ENCODE results near the gene TAS2R60. TPM values are rescaled to one million over a fixed set of nuclear protein-coding genes. Genes with fewer than 3 reads are reported as not detected.
"Not testable (repeated sequence)": the region's sequence is repeated elsewhere in the genome, so short reads cannot be mapped to it uniquely, and the experiment has no call there.

The TAS2R60 gene
- total RNA-seq, 1 donor from 2014 or later = not detected

- no peaks in the 10 kb centered on the region for H3K36me3 Mint-ChIP-seq (ENCODE audit: low read depth, unreplicated experiment)
- no peak overlapping the region for H3K9ac ChIP-seq (ENCODE audit: low read length)
These were observed 41.8 kb downstream of the TAS2R60 start for GRCh38 chr7:143485094-143485493.

GRCh38 chr7:143485500-143485899, 42.2 kb downstream of the TAS2R60 start:
- Histone ChIP-seq H3K79me2 (ENCODE audit: insufficient read depth, low read length) (no peaks in the 10 kb centered on the region), H3K9me3 (ENCODE audit: insufficient read depth, low read depth, low read length) (no peaks in the 10 kb centered on the region), H3K36me3 (ENCODE audit: insufficient read depth, low read length) (no peaks in the 10 kb centered on the region), H3K4me1 (ENCODE audit: insufficient read depth, low read length) (no peaks in the 10 kb centered on the region), H3K27me3 (ENCODE audit: insufficient read depth, low read length) (no peaks in the 10 kb centered on the region), H3K4me3 (ENCODE audit: insufficient read depth, low read depth, low read length) (no peak overlapping the region), H3K27ac (ENCODE audit: low read depth, low read length) (no peak overlapping the region), H2AFZ (ENCODE audit: low read depth, low read length) (no peak overlapping the region), H4K20me1 (ENCODE audit: insufficient read depth, low read length) (no peaks in the 10 kb centered on the region), H3K9ac (ENCODE audit: low read length) (no peak overlapping the region), H3K4me2 (ENCODE audit: low read length) (no peak overlapping the region)
- H3K27me3 Mint-ChIP-seq (ENCODE audit: low read depth, unreplicated experiment) = no peaks in the 10 kb centered on the region
- peak; percentile 58 for DNase-seq (ENCODE audit: low read depth)
- no peak for TF ChIP-seq EZH2 (IDR thresholded peaks at IDR 0.05; ENCODE audit: insufficient read depth, low read length)
- TF ChIP-seq, protein P1, sequence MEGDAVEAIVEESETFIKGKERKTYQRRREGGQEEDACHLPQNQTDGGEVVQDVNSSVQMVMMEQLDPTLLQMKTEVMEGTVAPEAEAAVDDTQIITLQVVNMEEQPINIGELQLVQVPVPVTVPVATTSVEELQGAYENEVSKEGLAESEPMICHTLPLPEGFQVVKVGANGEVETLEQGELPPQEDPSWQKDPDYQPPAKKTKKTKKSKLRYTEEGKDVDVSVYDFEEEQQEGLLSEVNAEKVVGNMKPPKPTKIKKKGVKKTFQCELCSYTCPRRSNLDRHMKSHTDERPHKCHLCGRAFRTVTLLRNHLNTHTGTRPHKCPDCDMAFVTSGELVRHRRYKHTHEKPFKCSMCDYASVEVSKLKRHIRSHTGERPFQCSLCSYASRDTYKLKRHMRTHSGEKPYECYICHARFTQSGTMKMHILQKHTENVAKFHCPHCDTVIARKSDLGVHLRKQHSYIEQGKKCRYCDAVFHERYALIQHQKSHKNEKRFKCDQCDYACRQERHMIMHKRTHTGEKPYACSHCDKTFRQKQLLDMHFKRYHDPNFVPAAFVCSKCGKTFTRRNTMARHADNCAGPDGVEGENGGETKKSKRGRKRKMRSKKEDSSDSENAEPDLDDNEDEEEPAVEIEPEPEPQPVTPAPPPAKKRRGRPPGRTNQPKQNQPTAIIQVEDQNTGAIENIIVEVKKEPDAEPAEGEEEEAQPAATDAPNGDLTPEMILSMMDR (IDR thresholded peaks at IDR 0.05; ENCODE audit: insufficient read depth, low read depth, low read length) = no peak
- FAIRE-seq = no peak
- no peaks in the 10 kb centered on the region for H3K4me1 Mint-ChIP-seq (ENCODE audit: low read depth, unreplicated experiment)
- no peak overlapping the region for H3K27ac Mint-ChIP-seq (ENCODE audit: unreplicated experiment)
- H3K9me3 Mint-ChIP-seq (ENCODE audit: unreplicated experiment) = no peaks in the 10 kb centered on the region
- no peak overlapping the region for H3K4me3 Mint-ChIP-seq (ENCODE audit: unreplicated experiment)
- H3K36me3 Mint-ChIP-seq (ENCODE audit: low read depth, unreplicated experiment) = no peaks in the 10 kb centered on the region

More at GRCh38 chr7:143485094-143485493, 41.8 kb downstream of the TAS2R60 start:
- Histone ChIP-seq H3K27ac (ENCODE audit: low read depth, low read length) (no peak overlapping the region), H3K79me2 (ENCODE audit: insufficient read depth, low read length) (no peaks in the 10 kb centered on the region), H2AFZ (ENCODE audit: low read depth, low read length) (no peak overlapping the region), H3K4me3 (ENCODE audit: insufficient read depth, low read depth, low read length) (no peak overlapping the region), H3K36me3 (ENCODE audit: insufficient read depth, low read length) (no peaks in the 10 kb centered on the region), H3K4me1 (ENCODE audit: insufficient read depth, low read length) (no peaks in the 10 kb centered on the region), H3K9me3 (ENCODE audit: insufficient read depth, low read depth, low read length) (no peaks in the 10 kb centered on the region), H3K4me2 (ENCODE audit: low read length) (no peak overlapping the region), H3K27me3 (ENCODE audit: insufficient read depth, low read length) (no peaks in the 10 kb centered on the region), H4K20me1 (ENCODE audit: insufficient read depth, low read length) (no peaks in the 10 kb centered on the region)
- Mint-ChIP-seq H3K4me3 (ENCODE audit: unreplicated experiment) (no peak overlapping the region), H3K9me3 (ENCODE audit: unreplicated experiment) (no peaks in the 10 kb centered on the region), H3K27me3 (ENCODE audit: low read depth, unreplicated experiment) (no peaks in the 10 kb centered on the region), H3K4me1 (ENCODE audit: low read depth, unreplicated experiment) (no peaks in the 10 kb centered on the region), H3K27ac (ENCODE audit: unreplicated experiment) (no peak overlapping the region)
- DNase-seq (ENCODE audit: low read depth) = no peak
- TF ChIP-seq, protein P1 (IDR thresholded peaks at IDR 0.05; ENCODE audit: insufficient read depth, low read depth, low read length) = no peak
- TF ChIP-seq EZH2 (IDR thresholded peaks at IDR 0.05; ENCODE audit: insufficient read depth, low read length) = no peak
- no peak for FAIRE-seq

DNA sequence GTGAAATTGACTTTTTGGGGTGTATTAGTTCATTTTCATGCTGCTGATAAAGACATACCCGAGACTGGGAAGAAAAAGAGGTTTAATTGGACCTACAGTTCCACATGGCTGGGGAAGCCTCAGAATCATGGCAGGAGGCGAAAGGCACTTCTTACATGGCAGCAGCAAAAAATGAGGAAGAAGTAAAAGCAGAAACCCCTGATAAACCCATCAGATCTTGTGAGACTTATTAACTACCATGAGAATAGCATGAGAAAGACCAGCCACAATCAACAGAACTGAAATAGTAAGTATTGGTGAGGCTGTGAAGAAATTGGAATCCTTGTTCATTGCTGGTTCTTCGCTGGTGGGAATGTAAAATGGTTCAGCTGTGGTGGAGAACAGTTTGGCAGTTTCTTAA, 43.0 kb downstream of the TAS2R60 start:
- H2AFZ ChIP-seq (ENCODE audit: low read depth, low read length); H3K79me2 ChIP-seq (ENCODE audit: insufficient read depth, low read length); H3K27me3 Mint-ChIP-seq (ENCODE audit: low read depth, unreplicated experiment); H3K27ac ChIP-seq (ENCODE audit: low read depth, low read length); H3K4me1 ChIP-seq (ENCODE audit: insufficient read depth, low read length); H3K36me3 Mint-ChIP-seq (ENCODE audit: low read depth, unreplicated experiment); H3K36me3 ChIP-seq (ENCODE audit: insufficient read depth, low read length); DNase-seq (ENCODE audit: low read depth); H3K27ac Mint-ChIP-seq (ENCODE audit: unreplicated experiment); H3K4me3 ChIP-seq (ENCODE audit: insufficient read depth, low read depth, low read length); H3K4me3 Mint-ChIP-seq (ENCODE audit: unreplicated experiment); FAIRE-seq; H3K9ac ChIP-seq (ENCODE audit: low read length); H4K20me1 ChIP-seq (ENCODE audit: insufficient read depth, low read length); H3K4me2 ChIP-seq (ENCODE audit: low read length); H3K9me3 Mint-ChIP-seq (ENCODE audit: unreplicated experiment); H3K4me1 Mint-ChIP-seq (ENCODE audit: low read depth, unreplicated experiment); H3K27me3 ChIP-seq (ENCODE audit: insufficient read depth, low read length); H3K9me3 ChIP-seq (ENCODE audit: insufficient read depth, low read depth, low read length): not testable (repeated sequence)
